C4-2B (cell line): Measurements from ENCODE around the gene THRAP3.
A peak's percentile ranks its signal among the peaks of the same experiment; 100 is the strongest.

Experiments
- H3K27ac ChIP-seq: fragments of 450-650 bp; 2 replicates; pipeline ENCODE4 v1.5.1; 2017
- CTCF ChIP-seq: fragments of 450-650 bp; conservative IDR thresholded peaks from 2 replicates; pipeline ENCODE4 v1.5.1; 2017; ENCODE audit warnings: mild to moderate bottlenecking
- ZFX ChIP-seq: fragments of 450-650 bp; IDR thresholded peaks from 2 replicates; pipeline ENCODE4 v1.6.1; 2017

THRAP3 gene

GRCh38 chr1:36279789-36280296 lies 55.6 kb downstream of the THRAP3 start:
- TF ChIP-seq ZFX, result no peak
- TF ChIP-seq CTCF, result no peak
- H3K27ac ChIP-seq, result 0 out of 2 replicates have a peak overlapping the region, but pooled peaks have one; percentile 30

GRCh38 chr1:36284061-36284460 lies 59.8 kb downstream of the THRAP3 start:
- H3K27ac ChIP-seq, result no peak overlapping the region
- TF ChIP-seq CTCF, result no peak
- no peak for TF ChIP-seq ZFX

DNA sequence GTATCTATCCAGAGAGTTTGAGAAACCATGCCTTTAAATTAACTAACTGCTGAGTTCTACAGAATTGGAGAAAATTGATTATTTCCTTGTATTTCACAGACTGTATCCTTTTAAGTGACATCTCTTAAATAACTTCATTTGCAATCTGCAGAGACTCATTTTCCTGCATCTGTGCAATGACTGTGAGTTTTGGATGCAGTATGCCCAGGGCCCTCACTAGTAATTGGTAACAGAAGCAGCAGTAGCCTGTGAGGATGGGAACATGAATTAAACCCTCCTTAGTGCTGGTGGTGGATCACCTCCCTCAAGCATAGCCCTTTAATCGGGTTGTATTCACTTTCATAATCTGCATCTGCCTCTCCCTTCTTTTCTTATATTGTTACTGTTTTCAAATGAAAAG lies 60.3 kb downstream of the THRAP3 start:
- H3K27ac ChIP-seq, result no peak overlapping the region; the same call in 1 of the 2 replicates
- no peak for TF ChIP-seq CTCF
- TF ChIP-seq ZFX, result no peak

- TF ChIP-seq ZFX (no peak), CTCF (peak; percentile 88)
- no peak overlapping the region; the same call in 1 of the 2 replicates for H3K27ac ChIP-seq
Measured at GRCh38 chr1:36285443-36286101, 61.3 kb downstream of the THRAP3 start.

DNA sequence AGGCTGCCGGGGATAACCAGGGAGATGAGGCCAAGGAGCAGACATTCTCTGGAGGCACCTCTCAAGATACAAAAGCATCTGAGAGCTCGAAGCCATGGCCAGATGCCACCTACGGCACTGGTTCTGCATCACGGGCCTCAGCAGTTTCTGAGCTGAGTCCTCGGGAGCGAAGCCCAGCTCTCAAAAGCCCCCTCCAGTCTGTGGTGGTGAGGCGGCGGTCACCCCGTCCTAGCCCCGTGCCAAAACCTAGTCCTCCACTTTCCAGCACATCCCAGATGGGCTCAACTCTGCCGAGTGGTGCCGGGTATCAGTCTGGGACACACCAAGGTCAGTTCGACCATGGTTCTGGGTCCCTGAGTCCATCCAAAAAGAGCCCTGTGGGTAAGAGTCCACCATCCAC lies 62.6 kb downstream of the THRAP3 start:
- no peak overlapping the region for H3K27ac ChIP-seq
- TF ChIP-seq CTCF (no peak), ZFX (no peak)

DNA sequence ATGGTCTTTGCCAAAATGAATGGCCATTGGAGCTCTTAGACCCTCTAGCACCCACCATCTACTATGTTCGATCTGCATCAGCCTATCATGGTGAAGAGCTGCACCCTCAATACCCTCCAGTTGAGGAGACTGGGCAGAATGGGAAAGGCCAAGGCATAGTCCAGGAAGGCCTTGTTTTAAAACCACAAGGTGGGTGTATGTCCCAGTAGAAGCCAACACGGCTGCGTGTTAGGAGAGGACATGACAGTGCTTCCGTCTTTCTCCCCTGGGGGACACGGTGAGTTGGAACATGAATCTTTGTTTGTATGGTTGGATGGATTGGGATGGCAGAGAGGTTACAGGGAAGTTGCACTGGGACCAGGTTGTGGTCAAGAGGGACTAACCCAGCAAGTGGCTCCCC lies 63.4 kb downstream of the THRAP3 start:
- TF ChIP-seq ZFX (no peak), CTCF (no peak)
- no peak overlapping the region for H3K27ac ChIP-seq

GRCh38 chr1:36295390-36295789 lies 71.1 kb downstream of the THRAP3 start:
- no peak for TF ChIP-seq CTCF
- no peak for TF ChIP-seq ZFX
- H3K27ac ChIP-seq, result no peak overlapping the region
